Muscle of back (tissue), 13 donors: ENCODE measurements around the gene TCAF2. TPM values are rescaled to one million over a fixed set of nuclear protein-coding genes. Genes with fewer than 3 reads are reported as not detected.
A peak's percentile ranks its signal among the peaks of the same experiment; 100 is the strongest.
"Not testable (repeated sequence)": the region's sequence is repeated elsewhere in the genome, so short reads cannot be mapped to it uniquely, and the experiment has no call there.

Experiments used
- DNase-seq, 3 donors: peaks; one replicate each; pipeline versions ENCODE4 v3.0.0 to v3.0.0-alpha.2; 2013
- long read RNA-seq, 9 donors: transcript quantifications; one replicate each; lab custom pipeline, GENCODE V29; 2026
- polyA plus RNA-seq, 10 donors: library from polyadenylated mRNA; unstranded; fragments of 120-200 nt; gene quantifications; one replicate each; pipeline ENCODE4 v1.2.1, GENCODE V29; 2013; ENCODE audit not compliant: insufficient read length in 10 of 10

TCAF2 gene
- polyA plus RNA-seq: 10 to 100 TPM in 9 of 10 donors, 1 to 10 TPM in 1; 5.4 to 24.4 (median 13.4) TPM
- long read RNA-seq, donor 1: 0 reads
- long read RNA-seq, donor 2, full-length matches to known transcripts: 1 of 1 reads
- long read RNA-seq, donor 2, partial matches to known transcripts: 0 of 1 reads
- long read RNA-seq, donor 2, other reads (novel, unspliced or antisense): 0 of 1 reads
- long read RNA-seq, donor 3: 0 reads
- long read RNA-seq, donor 4: 0 reads
- long read RNA-seq, donor 5: 0 reads
- long read RNA-seq, donor 6, partial matches to known transcripts: 84 of 98 reads
- long read RNA-seq, donor 6, other reads (novel, unspliced or antisense): 14 of 98 reads
- long read RNA-seq, donor 7: 0 reads
- long read RNA-seq, donor 8, partial matches to known transcripts: 12 of 12 reads
- long read RNA-seq, donor 8, other reads (novel, unspliced or antisense): 0 of 12 reads
- long read RNA-seq, donor 9: 0 reads

DNA sequence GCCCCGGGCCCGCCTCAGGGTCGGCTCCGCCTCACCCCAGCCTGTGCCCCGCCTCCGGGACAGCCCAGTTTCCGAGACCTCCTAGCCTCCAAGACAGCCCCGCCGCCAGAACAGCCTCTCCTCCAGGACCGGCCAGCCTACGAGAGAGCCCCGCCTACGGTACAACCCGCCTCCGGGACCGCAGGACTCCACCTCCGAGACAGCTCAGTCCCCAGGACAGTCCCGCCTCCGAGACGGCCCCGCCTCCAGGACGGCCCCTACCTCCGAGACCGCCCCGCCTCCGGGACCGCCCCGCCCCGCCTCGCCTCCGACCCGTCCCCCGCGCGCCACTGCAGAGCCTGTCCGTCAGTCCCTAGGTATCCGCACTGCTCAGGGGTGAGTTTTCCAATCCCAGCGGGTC, at the start of gene TCAF2:
Gene TCAF2, plus strand, starts transcription at position 329 of the 400 bp plus-strand sequence.
- not testable (repeated sequence) for DNase-seq

DNA sequence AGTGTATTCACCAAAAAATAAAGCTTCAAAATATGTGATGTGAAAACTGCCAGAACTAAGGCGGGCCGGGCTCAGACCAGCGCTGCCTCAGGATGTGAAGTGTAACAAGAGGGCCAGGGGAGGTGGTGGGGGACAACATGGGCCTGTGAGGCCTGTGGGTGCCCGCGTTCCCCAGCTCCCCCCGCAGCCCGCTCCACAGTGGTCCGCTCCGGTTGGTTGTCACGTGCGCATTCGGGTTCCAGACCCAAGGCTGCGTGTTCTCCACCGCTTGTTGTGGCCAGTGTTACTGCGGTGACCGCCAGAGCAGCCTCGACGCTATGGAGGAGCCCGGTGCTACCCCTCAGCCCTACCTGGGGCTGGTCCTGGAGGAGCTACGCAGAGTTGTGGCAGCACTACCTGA, 49.3 kb upstream of the TCAF2 start, which contains the start of gene CTAGE15:
Gene CTAGE15, plus strand, starts transcription at position 301 of the 400 bp plus-strand sequence. Its CDS starts 17 bp downstream, at position 318.
- DNase-seq: not testable (repeated sequence)

DNA sequence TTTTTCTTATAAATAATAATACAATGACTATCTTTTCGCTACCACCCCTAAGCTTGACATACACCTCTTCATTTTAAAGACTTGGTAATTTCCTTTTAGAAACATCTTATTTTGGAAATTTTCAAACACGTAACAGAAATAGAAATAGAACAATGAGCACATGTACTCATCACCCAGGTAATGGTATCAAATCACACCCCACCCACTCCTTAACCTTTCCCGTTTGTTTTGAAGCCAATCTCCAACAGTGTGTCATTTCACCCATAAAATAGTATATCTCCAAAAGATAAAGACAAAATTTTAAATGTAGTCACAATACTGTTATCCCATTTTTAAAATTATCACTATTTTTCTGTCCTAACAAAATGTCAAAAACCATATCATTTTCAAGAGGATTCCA, 32.6 kb upstream of the TCAF2 start:
- not testable (repeated sequence) for DNase-seq

DNA sequence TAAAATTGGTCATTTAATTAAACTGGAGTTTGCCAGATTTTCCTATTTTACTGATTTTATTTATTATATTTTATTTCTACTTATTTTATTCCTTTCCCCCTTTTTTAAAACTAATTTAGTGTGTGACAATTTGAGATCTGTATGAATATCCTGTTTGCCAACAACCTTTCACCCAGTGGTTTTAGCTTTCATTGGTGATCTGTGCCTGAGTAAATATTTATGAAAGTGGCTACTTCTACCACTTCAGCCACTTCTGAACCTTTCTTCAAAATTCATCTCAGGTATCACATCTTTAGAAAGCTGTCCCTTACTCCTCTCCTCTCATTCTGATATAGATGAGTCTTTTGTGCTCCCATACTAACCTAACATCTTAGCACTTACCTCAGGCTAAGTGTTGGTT, 30.9 kb upstream of the TCAF2 start:
- not testable (repeated sequence) for DNase-seq

DNA sequence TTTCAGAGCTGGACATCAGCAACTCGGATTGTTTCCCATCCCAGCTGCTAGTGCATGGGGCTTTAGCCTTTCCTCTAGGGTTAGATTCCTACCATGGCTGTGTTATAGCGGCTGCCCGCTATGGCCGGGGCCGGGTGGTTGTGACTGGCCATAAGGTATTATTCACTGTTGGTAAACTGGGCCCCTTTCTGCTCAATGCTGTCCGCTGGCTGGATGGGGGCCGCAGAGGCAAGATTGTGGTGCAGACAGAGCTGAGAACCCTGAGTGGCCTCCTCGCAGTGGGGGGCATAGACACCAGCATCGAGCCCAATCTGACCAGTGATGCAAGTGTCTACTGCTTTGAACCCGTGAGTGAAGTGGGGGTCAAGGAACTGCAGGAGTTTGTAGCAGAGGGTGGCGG, 22.7 kb upstream of the TCAF2 start:
- not testable (repeated sequence) for DNase-seq

DNA sequence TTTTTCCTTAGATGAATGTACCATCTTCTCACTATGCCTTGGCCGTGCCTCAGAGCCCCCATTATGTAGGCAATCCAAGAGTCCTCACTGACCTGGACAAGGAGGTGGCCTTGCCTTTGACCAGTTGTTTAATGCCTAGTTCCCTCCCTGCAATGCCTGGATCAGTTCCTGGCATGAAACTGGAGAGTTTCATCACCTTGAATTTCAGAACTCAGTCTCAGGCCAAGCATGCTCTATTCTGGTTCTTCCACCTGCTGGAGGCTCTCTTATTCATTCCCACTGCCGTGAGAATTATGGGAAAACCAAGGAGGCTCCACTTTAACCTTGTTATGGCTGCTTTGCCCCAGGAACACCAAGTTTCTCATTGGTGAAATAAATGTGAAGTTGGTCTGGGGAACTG, 17.2 kb upstream of the TCAF2 start:
- DNase-seq: not testable (repeated sequence)

DNA sequence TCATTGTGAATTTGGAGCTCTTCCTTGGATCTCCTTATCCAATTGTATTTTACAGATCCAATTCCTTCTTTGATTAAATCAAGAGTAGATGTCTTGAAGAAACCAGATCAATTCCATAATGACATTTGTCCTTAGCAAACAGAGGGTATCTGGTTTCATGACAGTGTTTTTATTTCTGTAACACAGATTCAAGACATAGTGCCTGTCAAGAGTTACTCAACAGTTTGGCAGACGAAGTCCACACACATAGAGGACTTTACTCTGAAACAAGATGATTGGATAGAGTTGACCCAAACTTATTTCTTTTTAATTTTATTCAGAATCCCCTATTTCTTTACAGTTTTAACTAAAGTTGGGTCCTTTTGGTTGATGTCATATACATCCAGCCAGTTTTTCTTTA, 14.7 kb upstream of the TCAF2 start:
- not testable (repeated sequence) for DNase-seq

DNA sequence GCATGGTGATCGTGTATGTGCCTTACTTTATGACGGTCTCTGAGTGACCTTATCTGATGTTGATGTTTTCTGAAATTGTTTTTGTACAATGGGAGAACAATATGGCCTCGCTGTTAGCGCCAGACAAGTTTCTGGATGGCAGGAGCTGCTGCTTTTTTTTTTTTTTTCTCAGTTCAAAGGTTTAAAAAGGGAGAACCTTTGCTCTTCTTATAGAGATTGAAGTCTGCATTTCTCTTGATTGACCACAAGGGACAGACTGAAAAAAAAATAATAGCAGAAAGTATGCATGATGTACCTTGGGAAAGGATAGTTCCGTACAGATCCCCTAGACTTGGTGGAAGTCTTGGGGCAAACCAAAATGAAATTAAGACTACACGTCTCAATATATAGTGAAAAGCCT, 5.2 kb upstream of the TCAF2 start:
- peak in 1 of 3 donors; percentile 0 for DNase-seq

DNA sequence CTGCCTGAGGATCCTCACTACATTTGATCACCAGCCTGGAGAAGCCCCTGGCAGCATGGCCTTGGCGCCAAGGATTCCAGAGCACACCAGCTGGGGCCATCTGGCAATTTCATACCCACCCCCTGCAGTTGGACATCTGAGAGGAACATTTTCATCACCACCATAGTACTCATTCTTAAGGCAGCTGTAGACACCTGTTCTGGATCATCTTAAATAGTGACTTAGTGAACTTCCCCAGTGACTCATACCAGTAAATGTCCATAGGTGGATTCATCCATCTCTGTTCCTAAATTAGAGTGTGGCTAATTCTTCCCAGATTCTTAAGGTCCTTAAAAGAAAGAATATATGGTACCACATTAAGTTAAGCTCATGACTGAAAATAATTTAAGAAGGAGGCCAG, 3.6 kb upstream of the TCAF2 start:
- DNase-seq: not testable (repeated sequence)

DNA sequence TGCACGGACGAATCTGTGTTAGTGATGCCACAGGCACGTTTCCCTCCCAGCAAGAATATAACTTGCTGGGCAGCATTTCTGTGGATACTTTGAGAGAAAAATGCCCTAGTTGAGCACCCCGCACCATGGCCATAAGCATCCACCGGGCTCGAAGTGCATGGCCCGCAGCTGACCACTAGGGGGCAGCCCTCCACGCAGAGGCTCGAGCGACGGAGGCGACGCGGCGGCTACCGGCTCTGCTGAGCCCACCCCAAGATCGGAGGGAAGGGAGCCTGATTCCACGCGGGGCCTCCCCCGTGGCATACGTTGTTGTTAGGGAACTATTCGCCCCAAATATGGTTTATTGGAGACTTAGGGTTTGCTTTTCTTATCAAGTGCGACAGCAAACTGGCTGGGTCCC, 716 bp upstream of the TCAF2 start:
- DNase-seq: not testable (repeated sequence)

DNA sequence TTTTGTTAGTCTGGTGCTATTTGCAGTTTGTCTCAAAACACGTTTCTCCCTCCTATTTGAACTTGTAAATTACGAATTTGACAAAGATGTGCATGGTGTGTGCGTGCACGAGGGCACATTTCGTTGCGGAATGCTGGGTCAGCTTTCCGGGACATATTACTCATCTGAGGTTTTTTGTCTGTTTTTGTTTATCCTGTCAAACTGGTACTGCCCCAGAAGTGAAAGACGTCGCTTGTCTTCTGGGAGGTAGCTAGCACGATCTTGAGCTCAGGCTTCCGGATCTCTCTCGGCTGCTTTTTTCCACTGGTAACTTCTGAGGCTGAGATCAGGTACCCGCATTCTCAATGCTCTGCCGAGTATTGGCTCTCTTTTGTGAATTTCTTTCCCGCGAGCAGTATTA, 401 bp downstream of the TCAF2 start:
- not testable (repeated sequence) for DNase-seq

DNA sequence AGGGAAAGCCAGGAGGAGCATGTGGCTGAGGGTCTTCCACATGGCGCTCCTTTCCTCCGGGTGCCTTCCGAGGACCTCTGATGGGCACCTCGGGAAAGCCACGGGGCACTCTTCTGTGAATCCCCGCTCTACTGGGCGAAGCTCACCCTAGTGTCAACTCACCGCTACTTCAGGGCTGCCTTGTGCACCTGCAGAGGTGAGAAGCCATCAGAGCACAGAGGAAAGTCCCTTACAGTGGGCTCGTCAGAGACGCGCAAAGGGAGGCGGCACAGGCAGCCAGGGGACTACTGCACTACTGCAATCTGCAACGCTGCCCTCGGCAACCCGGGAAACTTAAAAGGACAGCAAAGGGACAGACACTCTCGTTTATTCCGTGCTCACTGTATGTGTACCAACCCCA, 1.4 kb downstream of the TCAF2 start:
- DNase-seq: not testable (repeated sequence)

DNA sequence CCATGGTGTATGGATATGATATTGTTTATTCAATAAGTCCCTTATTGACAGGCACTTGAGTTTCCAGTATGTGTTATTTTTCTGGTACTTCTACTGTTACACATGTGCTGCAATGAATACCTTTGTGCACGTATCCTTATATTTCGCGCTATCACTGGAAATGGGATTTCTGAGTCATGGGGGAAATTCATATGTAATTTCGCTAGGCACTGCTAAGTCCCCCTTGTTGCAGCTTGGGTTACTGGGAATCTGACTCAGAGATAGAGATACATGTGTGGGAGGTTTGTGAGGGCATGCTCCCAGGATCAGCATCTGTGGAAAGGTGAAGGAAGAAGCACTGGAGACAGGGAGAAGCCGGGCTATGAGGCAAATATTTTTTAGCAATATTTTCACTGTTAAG, 9.9 kb downstream of the TCAF2 start:
- DNase-seq: not testable (repeated sequence)

DNA sequence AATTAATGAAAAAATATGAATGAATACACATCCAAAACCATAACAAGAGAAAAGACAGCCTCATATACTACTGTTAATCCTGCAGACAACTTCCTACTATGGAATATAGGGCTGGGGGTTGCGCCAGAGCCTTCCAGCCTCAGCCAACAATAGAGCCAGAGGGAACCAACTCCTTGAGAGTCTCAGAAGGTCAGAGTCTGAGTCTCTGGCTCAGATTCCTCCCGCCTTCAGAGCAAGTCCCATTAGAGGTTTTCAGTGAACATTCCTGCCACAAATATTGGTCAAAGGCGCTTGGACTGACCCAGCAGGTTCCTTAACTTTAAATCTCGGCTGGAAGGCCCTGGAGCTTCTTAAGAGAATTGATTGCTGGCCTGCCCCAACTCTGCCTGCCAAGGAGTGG, 11.7 kb downstream of the TCAF2 start:
- DNase-seq: not testable (repeated sequence)

DNA sequence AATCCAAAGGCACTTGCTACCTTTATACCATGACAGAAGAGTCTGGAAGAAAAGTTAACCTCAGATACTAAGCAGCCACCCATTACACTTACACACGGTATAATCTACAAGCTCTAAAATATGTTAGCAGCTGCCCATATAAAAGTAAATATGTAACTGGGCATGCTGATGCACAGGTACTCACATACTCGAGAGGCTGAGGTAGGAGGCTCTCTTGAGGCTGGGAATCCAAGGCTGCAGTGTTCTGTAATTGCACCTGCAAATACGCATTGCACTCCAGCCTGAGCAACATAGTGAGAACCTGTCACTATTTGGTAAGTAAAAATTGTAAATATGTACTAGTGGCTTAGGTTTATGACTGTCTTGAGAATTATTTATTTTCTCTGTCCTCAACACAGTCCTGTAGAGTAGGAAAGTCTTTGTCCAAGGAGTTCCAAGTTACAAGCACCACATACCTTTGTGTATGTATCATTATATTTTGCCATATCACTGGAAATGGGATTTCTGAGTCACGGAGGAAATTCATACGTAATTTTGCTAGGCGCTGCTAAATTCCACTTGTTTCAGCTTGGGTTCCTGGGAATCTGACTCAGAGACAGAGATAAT, 12.3 kb downstream of the TCAF2 start:
- DNase-seq: not testable (repeated sequence)

DNA sequence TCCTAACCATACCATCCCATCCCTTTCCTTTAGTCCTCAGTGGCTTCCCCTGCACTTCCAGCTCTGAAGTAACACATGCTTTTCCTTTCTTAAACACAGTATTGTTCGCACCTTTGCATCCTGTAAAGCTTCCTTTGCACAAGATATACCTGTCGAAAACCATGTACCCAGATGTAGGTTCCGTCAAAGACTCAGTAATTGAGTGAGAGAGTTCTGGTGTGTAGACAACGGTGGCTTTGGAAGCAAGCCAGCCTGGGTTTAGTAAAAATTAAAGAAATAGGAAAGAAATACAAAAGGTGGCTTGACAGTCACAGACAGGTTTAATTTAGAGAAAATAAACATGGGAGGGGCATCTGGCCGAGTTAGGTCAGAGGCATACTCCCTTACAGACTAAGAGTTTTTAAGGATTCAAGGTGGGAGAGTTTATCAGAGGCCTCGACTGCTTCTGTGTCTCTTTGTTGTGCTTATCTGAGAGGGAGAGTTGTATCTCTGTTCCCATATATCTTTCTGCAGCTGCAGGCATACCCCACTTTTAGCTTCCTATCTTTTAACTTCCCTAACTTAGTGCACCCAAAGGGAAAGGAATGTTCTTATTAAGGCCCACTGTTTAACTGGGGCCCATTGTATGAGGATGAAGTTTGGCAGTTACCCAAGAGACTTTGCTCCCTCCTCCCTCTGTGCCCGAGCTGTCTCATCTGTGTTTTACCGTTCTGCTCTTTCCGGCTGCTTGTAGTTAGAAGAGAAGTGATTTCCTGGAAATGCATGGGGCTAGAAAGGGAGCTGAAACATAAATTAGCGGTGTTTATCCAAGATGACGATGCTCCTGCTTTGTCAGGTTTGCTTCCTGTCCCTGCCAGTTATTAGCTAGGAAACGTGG, 14.8 kb downstream of the TCAF2 start:
- not testable (repeated sequence) for DNase-seq

DNA sequence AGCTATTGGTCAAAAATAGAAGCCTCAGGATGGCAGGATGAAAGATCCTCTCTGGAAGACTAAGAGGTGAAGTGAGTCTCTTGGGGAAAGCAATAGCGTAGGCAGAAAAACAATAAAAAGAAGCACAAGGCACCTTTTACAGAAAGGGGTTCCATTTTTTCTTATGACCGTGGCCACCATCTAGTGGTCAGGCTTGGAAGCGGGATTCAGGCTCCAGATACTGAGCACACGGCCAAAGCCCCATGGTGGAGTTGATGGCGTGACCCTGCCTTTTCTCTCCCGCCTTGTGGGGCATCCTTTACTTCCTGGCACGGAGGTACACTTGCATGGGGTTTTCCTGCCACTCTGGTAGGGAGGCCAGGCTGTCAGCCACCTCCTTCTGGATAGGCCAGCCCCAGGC, 18.6 kb downstream of the TCAF2 start:
- not testable (repeated sequence) for DNase-seq

DNA sequence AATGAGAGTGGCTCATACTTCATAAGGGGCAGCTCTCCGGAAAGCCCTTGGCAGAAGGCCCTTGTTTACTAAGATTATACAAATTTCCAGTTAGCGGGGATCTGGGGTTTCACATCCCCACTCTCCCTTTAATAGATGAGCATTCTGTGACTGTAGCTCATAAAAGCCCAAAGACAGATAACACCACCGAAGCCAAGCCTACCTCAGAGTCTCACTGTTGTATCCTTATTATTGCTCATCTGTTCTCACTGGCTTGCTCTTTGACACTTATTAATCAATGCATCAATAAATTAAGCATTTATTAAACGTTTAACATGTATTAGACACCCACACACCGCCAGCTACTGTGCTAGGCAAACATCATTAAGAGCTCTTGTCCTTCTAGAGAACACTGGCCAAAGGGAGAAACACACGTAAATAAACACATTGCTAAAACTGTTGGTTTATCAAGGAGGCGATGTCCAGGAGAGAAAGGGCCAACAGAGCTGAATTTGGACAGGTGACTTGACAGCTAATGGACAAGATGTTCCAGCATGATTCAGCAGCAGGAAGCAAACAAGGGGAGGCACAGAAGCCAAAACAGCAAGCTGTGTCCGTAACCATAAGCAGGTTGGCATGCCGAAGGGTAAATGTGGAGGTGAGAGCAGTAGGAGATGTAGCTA, 19.9 kb downstream of the TCAF2 start:
- not testable (repeated sequence) for DNase-seq

DNA sequence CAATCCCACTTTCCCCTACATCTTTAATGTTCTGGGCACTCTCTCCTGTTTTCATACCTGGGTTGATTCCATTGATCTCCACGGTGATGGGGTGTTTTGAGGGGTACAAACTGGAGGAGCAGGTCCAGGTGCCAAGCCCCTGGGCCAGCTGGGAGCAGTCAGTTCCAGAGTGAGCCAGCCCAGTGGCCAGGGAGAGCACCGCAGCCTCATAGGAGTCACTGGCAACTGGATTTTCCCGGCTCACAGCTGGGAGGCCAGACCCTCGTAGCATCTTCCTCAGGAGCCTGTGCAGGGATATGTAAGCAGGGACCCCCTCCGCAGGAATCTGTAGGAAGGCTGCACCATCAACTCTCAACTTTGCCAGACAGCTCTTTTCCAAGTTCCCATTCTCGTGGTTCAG, 25.8 kb downstream of the TCAF2 start:
- DNase-seq: not testable (repeated sequence)

DNA sequence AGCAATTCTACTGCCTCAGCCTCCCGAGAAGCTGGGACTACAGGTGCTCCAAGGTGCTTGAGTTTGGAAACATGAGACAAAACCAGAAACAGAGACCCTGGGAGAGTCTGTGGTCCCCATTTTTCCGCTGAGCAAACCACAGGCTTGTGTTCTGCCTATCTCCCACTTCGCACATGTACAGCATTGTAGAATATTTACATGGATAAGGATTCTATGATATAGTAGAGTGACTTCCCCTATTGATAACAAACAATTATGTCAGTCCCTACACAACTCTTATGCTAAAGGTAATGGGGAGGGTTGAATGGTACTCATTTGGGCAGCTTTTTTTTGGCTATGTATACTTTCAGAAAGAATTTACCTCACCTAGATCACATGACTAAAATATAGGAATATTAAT, 29.1 kb downstream of the TCAF2 start:
- not testable (repeated sequence) for DNase-seq

DNA sequence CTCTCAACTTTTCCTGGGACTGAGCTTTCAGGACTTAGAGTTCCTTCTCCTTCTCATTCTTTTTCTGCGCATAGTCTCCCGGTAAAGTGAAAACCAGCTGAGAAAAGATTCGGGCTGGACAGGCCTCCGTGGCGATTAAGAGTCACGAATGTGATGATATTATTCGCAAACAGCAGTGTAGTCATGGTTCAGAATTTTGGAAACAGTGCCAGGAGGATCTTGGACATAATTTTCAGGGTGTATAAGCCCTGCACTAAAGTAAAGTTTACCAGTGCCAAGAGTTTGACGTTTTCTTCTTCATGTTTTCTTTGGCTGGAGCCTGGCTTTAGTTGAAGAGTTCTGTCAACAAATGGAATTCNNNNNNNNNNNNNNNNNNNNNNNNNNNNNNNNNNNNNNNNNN, 29.7 kb downstream of the TCAF2 start:
- DNase-seq: not testable (repeated sequence)
